ENCODE measurements around the gene ANKRD29. TPM values are rescaled to one million over a fixed set of nuclear protein-coding genes. Genes with fewer than 3 reads are reported as not detected.

Gene ANKRD29
- polyA plus RNA-seq, 1 of the 3 experiments (the other 2 are of a cell fraction): 8.2 TPM

DNA sequence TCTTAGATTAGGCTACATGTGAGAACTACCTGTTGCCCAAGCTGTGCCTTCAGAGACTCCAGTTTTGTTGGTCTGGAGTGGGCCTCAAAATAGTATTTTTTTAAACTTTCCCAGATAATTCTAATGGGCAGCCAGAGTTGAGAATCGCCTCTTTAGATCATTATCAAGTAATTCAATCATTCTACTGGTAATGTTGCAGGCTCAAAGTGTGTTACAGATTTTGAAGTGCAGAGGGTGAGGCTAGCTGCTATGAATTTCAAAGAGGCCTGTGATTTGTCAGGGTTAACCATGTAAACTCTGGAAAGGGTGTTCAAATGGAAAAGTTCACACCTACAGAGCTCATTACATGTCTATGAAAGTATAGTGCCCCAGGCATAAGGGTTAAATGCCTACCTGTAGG lies 30.1 kb downstream of the ANKRD29 start:
- peak overlapping the region in 1 of 2 experiments; percentile 47; a peak in 2 of 4 replicates for H3K27ac ChIP-seq (ENCODE audit: low read depth in 2 of 2, low read length in 1 of 2)
- no peak overlapping the region for H3K9ac ChIP-seq
- ChIA-PET CTCF (interaction anchor here (1.5 to 12.6 kb wide), 3 partner anchors 11 to 286 kb away, joined by 5 to 78 read pairs (median 9); no protein-coding TSS in a partner anchor), POLR2A (no interaction called here)
- H3K36me3 ChIP-seq (replicated peaks in 1 of 2; ENCODE audit: control insufficient read depth in 1 of 2, insufficient read depth in 2 of 2, low read length in 1 of 2): no peaks in the 10 kb centered on the region
- peak; percentile 63 for DNase-seq
- H3K4me2 ChIP-seq: no peak overlapping the region
- no peaks in the 10 kb centered on the region for H4K20me1 ChIP-seq (ENCODE audit: insufficient read depth)
- H3K27me3 ChIP-seq (ENCODE audit: insufficient read depth): no peaks in the 10 kb centered on the region
- H3F3A ChIP-seq (replicated peaks; ENCODE audit: insufficient read depth): peaks cover 5% of the 10 kb centered on the region
- H2AFZ ChIP-seq (ENCODE audit: low read depth): no peak overlapping the region
- no peaks in the 10 kb centered on the region for H3K79me2 ChIP-seq (ENCODE audit: insufficient read depth)
- peaks cover 0 to 16% of the 10 kb centered on the region in 2 experiments; a peak in 2 of 4 replicates for H3K4me1 ChIP-seq (ENCODE audit: control insufficient read depth in 1 of 2, insufficient read depth in 2 of 2, low read depth in 1 of 2, low read length in 1 of 2)
- no peaks in the 10 kb centered on the region for H3K9me2 ChIP-seq
- no peak for TF ChIP-seq POLR2AphosphoS5 (IDR thresholded peaks at IDR 0.05; ENCODE audit: low read depth, low read length)
- TF ChIP-seq RFX5 (IDR thresholded peaks at IDR 0.05; ENCODE audit: low read length): no peak
- no peak for TF ChIP-seq FOSL2 (IDR thresholded peaks at IDR 0.05; ENCODE audit: borderline replicate concordance, low read depth)
- TF ChIP-seq IRF3 (IDR thresholded peaks at IDR 0.05; ENCODE audit: low read depth, low read length): no peak
- TF ChIP-seq TEAD4 (IDR thresholded peaks at IDR 0.05; ENCODE audit: borderline replicate concordance, insufficient read depth): no peak
- no peak for TF ChIP-seq FOXM1 (IDR thresholded peaks at IDR 0.05; ENCODE audit: low read depth)
- TF ChIP-seq RAD21 (IDR thresholded peaks at IDR 0.05; ENCODE audit: low read length): peak; percentile 36
- no peak for TF ChIP-seq NFIC (IDR thresholded peaks at IDR 0.05; ENCODE audit: borderline replicate concordance)
- TF ChIP-seq YY1 (IDR thresholded peaks at IDR 0.05; ENCODE audit: low read depth): no peak
- TF ChIP-seq, protein P1, sequence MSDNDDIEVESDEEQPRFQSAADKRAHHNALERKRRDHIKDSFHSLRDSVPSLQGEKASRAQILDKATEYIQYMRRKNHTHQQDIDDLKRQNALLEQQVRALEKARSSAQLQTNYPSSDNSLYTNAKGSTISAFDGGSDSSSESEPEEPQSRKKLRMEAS (IDR thresholded peaks at IDR 0.05; ENCODE audit: low read depth): no peak
- TF ChIP-seq CHD2 (IDR thresholded peaks at IDR 0.05; ENCODE audit: low read length, partially characterized antibody): peak; percentile 69
- peak; percentile 19; the same call in 1 of the 2 replicates for TF ChIP-seq TCF12 (IDR thresholded peaks at IDR 0.05)
- TF ChIP-seq FOXJ3 (CRISPR knock-in tag; IDR thresholded peaks at IDR 0.05): 0 out of 2 replicates have a peak, but pooled peaks have one; percentile 54
- TF ChIP-seq USF1 (IDR thresholded peaks at IDR 0.05; ENCODE audit: borderline replicate concordance, low read depth): no peak
- peak; percentile 76 for TF ChIP-seq RCOR1 (IDR thresholded peaks at IDR 0.05; ENCODE audit: low read length)
- TF ChIP-seq GATA2 (CRISPR knock-in tag; IDR thresholded peaks at IDR 0.05): peak; percentile 90
- peak in 1 of 2 experiments; percentile 89; a peak in 2 of 4 replicates for TF ChIP-seq EP300 (IDR thresholded peaks at IDR 0.05; ENCODE audit: borderline replicate concordance in 1 of 2, low read depth in 1 of 2, low read length in 1 of 2)
- no peak for TF ChIP-seq MXI1 (IDR thresholded peaks at IDR 0.05; ENCODE audit: low read depth, low read length)
- WGBS (ENCODE audit: low lambda C conversion rate): 33% methylated on average over 1 of the region's 1 CpG
- H3K9me3 ChIP-seq: no peaks in the 10 kb centered on the region
- no peak overlapping the region for H3K4me3 ChIP-seq (ENCODE audit: low read depth in 2 of 2, low read length in 1 of 2)

Data from SK-N-SH (cell line).